ENCODE data around the gene SPO11.

The SPO11 gene

DNA sequence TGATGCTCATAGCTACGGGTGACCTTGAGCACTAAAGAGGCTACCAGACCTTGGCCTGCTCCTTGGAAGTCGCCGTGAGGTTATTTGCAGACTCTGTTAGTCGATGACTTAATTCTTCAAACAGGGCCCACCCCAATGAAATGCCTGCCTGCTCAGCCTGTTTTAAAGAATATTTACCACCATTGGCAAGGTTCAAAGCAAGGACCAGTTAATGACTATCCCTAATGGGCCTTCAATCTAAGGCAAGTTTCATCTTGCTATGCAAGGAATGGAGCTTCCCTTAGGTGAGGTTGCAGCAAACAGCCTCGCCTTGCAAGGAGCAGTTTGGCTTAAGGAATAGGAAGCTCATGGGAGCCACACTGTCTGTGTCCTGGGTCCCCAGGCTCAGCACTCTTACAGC, 22.9 kb upstream of the SPO11 start:
- TF ChIP-seq EZH2 (IDR thresholded peaks at IDR 0.05) (no peak), POLR2AphosphoS5 (IDR thresholded peaks at IDR 0.05; ENCODE audit: borderline replicate concordance, low read depth, low read length) (no peak), FOXP2 (optimal IDR thresholded peaks at IDR 0.05; ENCODE audit: control extremely low read depth, extremely low read length, insufficient read depth) (no peak)

DNA sequence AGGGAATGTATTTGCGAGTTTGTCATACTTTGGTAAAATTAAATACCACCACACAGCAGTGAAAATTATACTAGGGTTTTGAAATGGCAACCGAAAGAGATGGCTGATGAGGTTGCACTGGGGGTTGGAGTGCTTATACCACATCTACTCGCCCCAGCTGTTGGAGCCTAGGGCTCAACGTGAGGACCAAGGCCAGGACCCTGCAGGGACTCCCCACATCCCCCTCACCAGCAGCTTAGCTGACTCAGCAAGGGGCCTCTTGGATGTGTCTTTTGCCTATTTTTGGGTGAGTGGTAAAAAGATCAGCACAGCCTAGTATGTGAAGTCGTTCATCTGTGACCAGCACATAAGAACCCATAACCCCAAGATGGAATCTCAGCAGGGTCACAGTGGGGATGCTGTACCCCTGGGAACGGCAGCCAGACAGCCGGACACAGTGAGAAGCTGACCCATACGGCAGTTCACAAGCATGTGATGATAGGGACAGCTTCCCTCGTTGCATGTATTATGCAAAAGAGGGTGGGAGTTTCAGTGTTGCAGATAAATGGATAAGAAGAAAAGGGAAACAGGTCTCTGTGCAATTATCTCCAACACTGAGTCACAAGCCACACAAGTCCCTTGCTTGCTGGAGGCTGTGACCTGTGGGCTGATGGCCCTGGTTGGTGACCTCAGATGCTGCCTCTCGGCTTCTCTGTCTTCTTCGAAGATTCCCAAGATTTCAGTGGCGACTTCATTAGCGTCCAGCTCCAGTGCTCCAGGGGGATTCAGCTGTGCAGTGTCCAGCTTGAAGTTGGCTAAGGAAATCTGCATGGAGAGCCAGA, 20.9 kb upstream of the SPO11 start:
- TF ChIP-seq POLR2AphosphoS5 (IDR thresholded peaks at IDR 0.05; ENCODE audit: borderline replicate concordance, low read depth, low read length) (no peak), EZH2 (IDR thresholded peaks at IDR 0.05) (no peak), FOXP2 (optimal IDR thresholded peaks at IDR 0.05; ENCODE audit: control extremely low read depth, extremely low read length, insufficient read depth) (no peak)
- Histone ChIP-seq H3K4me3 (no peak overlapping the region), H3K9ac (ENCODE audit: insufficient read length) (no peak overlapping the region), H3K36me3 (ENCODE audit: insufficient read depth, low read length) (no peaks in the 10 kb centered on the region), H3K27ac (no peak overlapping the region), H3K9me3 (ENCODE audit: low read depth, low read length) (no peaks in the 10 kb centered on the region)
- DNase-seq (ENCODE audit: low read depth, low spot score): no peak

More for the DNA sequence above, 22.9 kb upstream of the SPO11 start:
- no peak overlapping the region for H3K9ac ChIP-seq (ENCODE audit: insufficient read length)
- DNase-seq (ENCODE audit: low read depth, low spot score): no peak
- no peak overlapping the region for H3K27ac ChIP-seq
- no peaks in the 10 kb centered on the region for H3K9me3 ChIP-seq (ENCODE audit: low read depth, low read length)
- no peaks in the 10 kb centered on the region for H3K36me3 ChIP-seq (ENCODE audit: insufficient read depth, low read length)
- no peak overlapping the region for H3K4me3 ChIP-seq

DNA sequence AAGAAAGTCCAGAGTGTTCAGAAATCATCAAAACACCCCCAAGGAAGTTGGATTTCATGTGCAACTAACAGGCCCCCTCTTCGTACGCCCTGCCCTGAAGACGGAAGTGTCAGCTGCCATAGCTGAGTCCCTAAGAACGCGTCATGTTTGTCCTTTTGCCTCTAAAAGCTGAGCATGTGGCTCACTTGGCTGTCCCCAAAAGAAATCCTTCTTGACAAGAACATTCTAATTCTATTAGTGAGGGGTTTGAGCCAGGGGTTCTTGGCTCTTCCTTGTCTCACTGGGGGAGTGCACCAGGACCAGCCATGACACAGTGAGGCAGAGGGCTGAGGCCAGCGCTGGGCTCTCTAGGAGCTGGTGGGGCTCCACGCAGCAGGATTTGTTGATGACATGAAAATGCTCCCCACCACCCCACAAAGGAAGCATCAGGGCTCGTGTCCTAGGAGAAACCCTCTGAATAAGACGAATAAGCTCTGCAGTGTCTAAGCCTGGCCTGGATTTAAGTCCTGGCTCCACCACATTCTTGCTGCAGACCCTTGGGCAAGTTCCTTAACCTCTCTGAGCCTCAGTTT, 20.0 kb upstream of the SPO11 start:
- Histone ChIP-seq H3K36me3 (ENCODE audit: insufficient read depth, low read length) (no peaks in the 10 kb centered on the region), H3K4me3 (no peak overlapping the region), H3K27ac (no peak overlapping the region), H3K9ac (ENCODE audit: insufficient read length) (no peak overlapping the region), H3K9me3 (ENCODE audit: low read depth, low read length) (no peaks in the 10 kb centered on the region)
- no peak for TF ChIP-seq POLR2AphosphoS5 (IDR thresholded peaks at IDR 0.05; ENCODE audit: borderline replicate concordance, low read depth, low read length)
- no peak for TF ChIP-seq EZH2 (IDR thresholded peaks at IDR 0.05)
- no peak for TF ChIP-seq FOXP2 (optimal IDR thresholded peaks at IDR 0.05; ENCODE audit: control extremely low read depth, extremely low read length, insufficient read depth)
- no peak for DNase-seq (ENCODE audit: low read depth, low spot score)

DNA sequence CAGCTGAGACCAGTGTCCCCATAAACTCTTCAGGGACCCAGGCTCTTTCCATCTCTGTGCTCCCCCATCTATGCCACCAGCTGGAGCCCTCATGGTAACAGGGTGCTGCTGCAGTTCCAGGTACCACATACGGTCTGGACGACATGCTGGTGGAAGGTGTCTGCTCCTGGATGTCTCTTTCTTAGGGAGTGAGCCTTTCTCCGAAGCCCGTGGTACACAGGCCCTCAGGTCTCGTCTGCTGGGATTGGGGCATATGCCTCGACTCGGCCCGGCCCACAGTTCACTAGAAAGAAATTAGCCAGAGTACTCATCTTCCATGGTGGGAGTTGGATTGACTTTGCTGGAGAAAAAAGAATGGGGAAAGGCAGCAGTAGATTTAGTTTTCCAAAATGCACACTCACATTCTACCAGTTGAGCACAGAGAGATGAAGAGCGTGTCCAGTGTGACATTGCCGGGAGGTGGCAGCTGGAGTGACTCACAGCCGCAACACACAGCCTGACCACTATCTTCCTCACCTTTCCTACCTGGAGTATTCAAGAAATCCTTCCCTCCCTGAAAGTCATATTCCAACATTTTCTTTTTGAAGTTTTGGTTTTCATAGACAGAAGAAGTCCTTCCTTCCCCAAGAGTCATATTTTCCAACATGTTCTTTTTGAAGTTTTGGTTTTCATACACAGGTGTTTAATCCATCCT, 18.6 kb upstream of the SPO11 start:
- no peak overlapping the region for H3K27ac ChIP-seq
- no peak overlapping the region for H3K4me3 ChIP-seq
- no peaks in the 10 kb centered on the region for H3K9me3 ChIP-seq (ENCODE audit: low read depth, low read length)
- no peak overlapping the region for H3K9ac ChIP-seq (ENCODE audit: insufficient read length)
- DNase-seq (ENCODE audit: low read depth, low spot score): no peak
- no peaks in the 10 kb centered on the region for H3K36me3 ChIP-seq (ENCODE audit: insufficient read depth, low read length)
- TF ChIP-seq FOXP2 (optimal IDR thresholded peaks at IDR 0.05; ENCODE audit: control extremely low read depth, extremely low read length, insufficient read depth) (no peak), POLR2AphosphoS5 (IDR thresholded peaks at IDR 0.05; ENCODE audit: borderline replicate concordance, low read depth, low read length) (no peak), EZH2 (IDR thresholded peaks at IDR 0.05) (no peak)

DNA sequence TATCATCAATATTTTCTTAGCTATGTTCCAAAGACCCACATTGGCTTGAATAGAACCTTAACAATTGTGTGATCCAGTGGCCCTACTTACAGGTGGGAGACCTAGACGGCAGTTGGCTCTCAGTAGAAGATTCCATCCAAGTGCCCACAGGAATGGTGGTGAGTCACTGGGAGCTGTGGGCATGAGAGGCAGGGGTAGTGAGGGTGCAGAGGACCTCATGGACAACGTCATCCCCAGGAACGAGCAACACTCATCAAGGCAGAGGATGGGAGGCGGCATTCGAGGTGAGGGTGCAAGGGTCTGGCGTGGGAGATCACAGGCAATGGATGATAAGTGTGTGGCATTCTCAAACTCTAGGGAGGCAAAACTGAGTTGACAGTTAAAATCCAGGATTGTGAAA, 17.5 kb upstream of the SPO11 start:
- Histone ChIP-seq H3K27ac (no peak overlapping the region), H3K36me3 (ENCODE audit: insufficient read depth, low read length) (no peaks in the 10 kb centered on the region), H3K9me3 (ENCODE audit: low read depth, low read length) (no peaks in the 10 kb centered on the region), H3K4me3 (no peak overlapping the region), H3K9ac (ENCODE audit: insufficient read length) (no peak overlapping the region)
- TF ChIP-seq POLR2AphosphoS5 (IDR thresholded peaks at IDR 0.05; ENCODE audit: borderline replicate concordance, low read depth, low read length) (no peak), FOXP2 (optimal IDR thresholded peaks at IDR 0.05; ENCODE audit: control extremely low read depth, extremely low read length, insufficient read depth) (no peak), EZH2 (IDR thresholded peaks at IDR 0.05) (no peak)
- no peak for DNase-seq (ENCODE audit: low read depth, low spot score)

DNA sequence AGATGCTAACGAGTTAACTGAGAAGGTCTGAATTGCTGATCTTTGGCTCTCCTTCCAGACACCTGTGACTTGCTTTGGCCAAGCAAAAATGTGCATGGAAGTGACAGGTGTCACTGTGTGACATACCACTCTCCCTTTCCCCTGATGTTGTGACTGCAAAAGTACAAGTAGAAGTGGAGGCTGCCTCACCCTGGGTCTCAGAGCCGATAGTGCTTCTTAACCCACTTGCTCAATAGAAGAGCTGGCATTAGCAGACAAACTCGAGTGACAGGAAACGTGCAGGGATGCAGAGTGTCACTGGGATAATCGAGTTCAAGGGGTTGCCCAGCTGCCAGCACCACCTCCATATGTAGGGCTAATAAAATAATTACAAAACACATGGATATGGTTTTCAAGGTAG, 16.4 kb upstream of the SPO11 start:
- Histone ChIP-seq H3K27ac (no peak overlapping the region), H3K9me3 (ENCODE audit: low read depth, low read length) (no peaks in the 10 kb centered on the region), H3K4me3 (no peak overlapping the region), H3K9ac (ENCODE audit: insufficient read length) (no peak overlapping the region), H3K36me3 (ENCODE audit: insufficient read depth, low read length) (no peaks in the 10 kb centered on the region)
- no peak for TF ChIP-seq FOXP2 (optimal IDR thresholded peaks at IDR 0.05; ENCODE audit: control extremely low read depth, extremely low read length, insufficient read depth)
- no peak for TF ChIP-seq POLR2AphosphoS5 (IDR thresholded peaks at IDR 0.05; ENCODE audit: borderline replicate concordance, low read depth, low read length)
- no peak for TF ChIP-seq EZH2 (IDR thresholded peaks at IDR 0.05)
- no peak for DNase-seq (ENCODE audit: low read depth, low spot score)

DNA sequence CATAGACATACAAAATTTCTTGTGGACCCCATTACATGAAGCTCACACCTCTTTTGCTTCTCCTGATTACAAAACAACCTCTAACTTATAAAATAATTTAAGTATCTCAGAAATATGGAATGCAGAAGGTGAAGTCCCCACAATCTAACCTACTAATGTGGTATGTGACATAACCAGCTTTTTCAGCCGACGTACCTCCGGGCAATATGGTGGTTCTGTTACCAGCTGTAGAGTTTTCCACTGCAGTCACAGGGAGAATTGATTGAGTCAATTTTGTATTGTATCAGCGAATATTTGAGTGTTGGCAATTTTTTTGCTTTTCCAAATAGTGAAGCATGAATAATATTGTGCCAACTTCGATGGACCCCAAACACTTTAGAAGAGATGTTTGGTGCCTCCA, 15.7 kb upstream of the SPO11 start:
- H3K36me3 ChIP-seq (ENCODE audit: insufficient read depth, low read length): no peaks in the 10 kb centered on the region
- H3K27ac ChIP-seq: no peak overlapping the region
- DNase-seq (ENCODE audit: low read depth, low spot score): no peak
- no peak overlapping the region for H3K4me3 ChIP-seq
- no peak for TF ChIP-seq POLR2AphosphoS5 (IDR thresholded peaks at IDR 0.05; ENCODE audit: borderline replicate concordance, low read depth, low read length)
- no peak for TF ChIP-seq EZH2 (IDR thresholded peaks at IDR 0.05)
- TF ChIP-seq FOXP2 (optimal IDR thresholded peaks at IDR 0.05; ENCODE audit: control extremely low read depth, extremely low read length, insufficient read depth): no peak
- no peaks in the 10 kb centered on the region for H3K9me3 ChIP-seq (ENCODE audit: low read depth, low read length)
- no peak overlapping the region for H3K9ac ChIP-seq (ENCODE audit: insufficient read length)
